K562 (cell line): ENCODE measurements around the gene ZNF778. TPM values are rescaled to one million over a fixed set of nuclear protein-coding genes. Genes with fewer than 3 reads are reported as not detected.

Source experiments
- BRCA1 ChIP-seq, 2 experiments: fragments of 450-650 bp in 1 of 2; sonication (generic) in 1 of 2; formaldehyde crosslinking in 1 of 2; IDR thresholded peaks; 2 replicates each; pipeline versions ENCODE4 v1.5.0 to v1.6.1; 2017 to 2020; ENCODE audit warnings: mild to moderate bottlenecking in 1 of 2, missing genetic modification reagents in 1 of 2
- ESRRB ChIP-seq: fragments of 250-450 bp; sonication (Bioruptor Pico); IDR thresholded peaks from 2 replicates; pipeline ENCODE4 v1.5.0; 2020; ENCODE audit warnings: mild to moderate bottlenecking, moderate library complexity, borderline replicate concordance
- FOSL1 ChIP-seq: fragments of 200-800 bp; sonication (Bioruptor generic); conservative IDR thresholded peaks from 2 replicates; pipeline ENCODE4 v1.6.1; 2016; ENCODE audit warnings: missing genetic modification characterization, missing compliant biosample characterization
- FOXJ3 ChIP-seq: sonication (generic); formaldehyde crosslinking; IDR thresholded peaks from 2 replicates; pipeline ENCODE4 v1.4.0; 2020; ENCODE audit warnings: mild to moderate bottlenecking, missing genetic modification reagents
- ILF3 ChIP-seq: fragments of 450-650 bp; IDR thresholded peaks from 2 replicates; pipeline ENCODE4 v1.6.1; 2018; ENCODE audit warnings: antibody characterized with exemption, mild to moderate bottlenecking, moderate library complexity, borderline replicate concordance
- IRF2 ChIP-seq: sonication (generic); formaldehyde crosslinking; IDR thresholded peaks from 2 replicates; pipeline ENCODE4 v1.8.1; 2022; ENCODE audit warnings: mild to moderate bottlenecking, missing genetic modification reagents
- MCM2 ChIP-seq: fragments of 450-650 bp; IDR thresholded peaks from 2 replicates; pipeline ENCODE4 v1.6.1; 2017; ENCODE audit warnings: low read depth, mild to moderate bottlenecking
- MTA1 ChIP-seq: fragments of 450-650 bp; IDR thresholded peaks from 2 replicates; pipeline ENCODE4 v1.6.1; 2017; ENCODE audit warnings: borderline replicate concordance
- NFRKB ChIP-seq: fragments of 450-650 bp; IDR thresholded peaks from 2 replicates; pipeline ENCODE4 v1.6.1; 2016; ENCODE audit warnings: low read depth
- RFX7 ChIP-seq: fragments of 250-450 bp; sonication (Bioruptor Pico); IDR thresholded peaks from 2 replicates; pipeline ENCODE4 v1.5.1; 2021; ENCODE audit warnings: mild to moderate bottlenecking
- U2AF2 ChIP-seq: fragments of 200-400 bp; formaldehyde crosslinking; optimal IDR thresholded peaks from 2 replicates; pipeline ENCODE3; 2017; ENCODE audit warnings: low read depth, mild to moderate bottlenecking, low read length
- ZNF133 ChIP-seq: fragments of 250-450 bp; sonication (Bioruptor Pico); IDR thresholded peaks from 2 replicates; pipeline ENCODE4 v1.4.0; 2020; ENCODE audit warnings: mild to moderate bottlenecking
- ZNF3 ChIP-seq: fragments of 250-450 bp; sonication (Bioruptor Pico); IDR thresholded peaks from 2 replicates; pipeline ENCODE4 v1.5.0; 2021; ENCODE audit warnings: mild to moderate bottlenecking, moderate library complexity
- ZNF584 ChIP-seq: fragments of 200-800 bp; sonication (Bioruptor generic); IDR thresholded peaks from 2 replicates; pipeline ENCODE4 v1.6.1; 2016; ENCODE audit warnings: low read depth, mild to moderate bottlenecking, missing genetic modification characterization, missing compliant biosample characterization
- ZNF766 ChIP-seq: fragments of 200-800 bp; sonication (Bioruptor generic); conservative IDR thresholded peaks from 2 replicates; pipeline ENCODE4 v1.6.1; 2016; ENCODE audit warnings: missing genetic modification characterization, missing compliant biosample characterization
- polyA plus RNA-seq, 8 experiments: library from polyadenylated mRNA; depleted of rRNA in 4 of 8; stranded (reverse) in 5 of 8; unstranded in 3 of 8; fragments of >200 nt; fragmentation: Nextera tagmentation in 2 of 8; fragmentation: Illumina TruSeq in 1 of 8; extraction: Ambion mirVana in 2 of 8; extraction: Trizol in 1 of 8; gene quantifications; 2 replicates each; pipeline versions ENCODE4 v1.2.1 to v1.2.3, GENCODE V29; 2011 to 2014; ENCODE audit warnings: inconsistent platforms in 1 of 8, missing spikeins in 1 of 8
- total RNA-seq, 7 experiments: library from RNA; depleted of rRNA in 6 of 7; stranded (reverse); fragments of >200 nt in 6 of 7; fragmentation: Illumina TruSeq in 2 of 7; extraction: Trizol in 2 of 7; gene quantifications; 2 replicates each; pipeline versions ENCODE4 v1.2.1 to v1.2.3, GENCODE V29; 2011 to 2021; ENCODE audit warnings: low replicate concordance in 1 of 7
- TF ChIP-seq, protein P1 (sequence below): IDR thresholded peaks from 2 replicates; pipeline ENCODE4 v1.6.1; 2016; ENCODE audit warnings: missing genetic modification characterization, missing compliant biosample characterization
- TF ChIP-seq, protein P2 (sequence below): fragments of 250-450 bp; sonication (Bioruptor Pico); IDR thresholded peaks from 2 replicates; pipeline ENCODE4 v1.5.0; 2020; ENCODE audit warnings: mild to moderate bottlenecking
- TF ChIP-seq, protein P3 (sequence below), 2 experiments: fragments of 450-650 bp in 1 of 2; sonication (generic) in 1 of 2; formaldehyde crosslinking in 1 of 2; IDR thresholded peaks in 1 of 2; conservative IDR thresholded peaks in 1 of 2; 2 replicates each; pipeline versions ENCODE4 v1.6.1 to v1.8.1; 2016 to 2023; ENCODE audit warnings: mild to moderate bottlenecking in 2 of 2, moderate library complexity in 2 of 2, inconsistent platforms in 1 of 2, missing genetic modification reagents in 1 of 2
- TF ChIP-seq, protein P4 (sequence below): fragments of 450-650 bp; IDR thresholded peaks from 2 replicates; pipeline ENCODE4 v1.6.1; 2018; ENCODE audit warnings: mild to moderate bottlenecking, low read depth; ENCODE audit not compliant: partially characterized antibody
- TF ChIP-seq, protein P5 (sequence below): fragments of 250-450 bp; sonication (Bioruptor Pico); IDR thresholded peaks from 2 replicates; pipeline ENCODE4 v1.8.0; 2021; ENCODE audit warnings: mild to moderate bottlenecking, moderate library complexity

ZNF778 gene
- total and polyA plus RNA-seq, 9 of the 15 experiments (the other 6 are each of a cell fraction or from before 2014, with no cell fraction given) = 0.70 to 60.6 (median 7.5) TPM

DNA sequence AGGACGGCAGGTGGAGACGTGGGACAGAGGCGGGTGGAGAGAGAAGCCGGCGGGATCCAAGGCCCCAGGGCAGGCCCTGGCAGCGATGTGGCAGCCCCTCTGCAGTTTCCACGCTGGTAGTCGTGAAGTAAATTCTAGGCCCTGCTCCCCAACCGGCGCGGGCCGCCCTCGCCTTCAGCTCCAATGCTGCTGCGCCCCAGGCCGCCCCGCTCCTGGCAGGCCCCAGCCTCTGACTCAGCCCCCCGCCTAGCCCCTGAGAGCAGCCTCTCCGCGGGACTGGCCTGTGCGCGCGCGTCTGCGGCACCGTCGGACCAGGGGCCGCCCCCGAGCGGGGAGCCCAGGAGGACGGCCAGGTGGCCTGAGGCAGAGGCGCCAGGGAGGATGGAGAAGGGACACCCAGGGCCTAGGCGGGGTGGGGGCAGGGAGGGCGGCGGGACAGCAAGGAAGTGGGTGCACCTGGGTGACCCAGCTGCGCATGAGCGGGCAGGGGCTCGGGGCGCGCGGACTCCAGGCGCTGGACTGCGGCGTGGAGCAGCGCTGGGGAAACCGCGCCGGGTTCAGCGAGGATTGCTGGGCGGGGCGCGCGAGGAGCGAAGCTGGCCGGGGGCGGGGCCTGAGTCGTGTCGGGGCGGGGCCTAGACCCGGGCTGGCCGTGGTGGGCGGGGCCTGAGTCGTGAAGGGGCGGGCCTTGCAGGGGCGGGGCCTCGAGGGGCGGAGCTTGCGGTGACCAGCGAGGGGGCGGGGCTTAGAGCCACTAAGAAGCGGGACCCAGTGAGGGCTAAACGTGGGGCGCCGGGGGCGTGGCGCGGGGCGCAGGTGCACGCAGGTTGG is 29.6 kb downstream of the ZNF778 start (continued):
- TF ChIP-seq, protein P1, sequence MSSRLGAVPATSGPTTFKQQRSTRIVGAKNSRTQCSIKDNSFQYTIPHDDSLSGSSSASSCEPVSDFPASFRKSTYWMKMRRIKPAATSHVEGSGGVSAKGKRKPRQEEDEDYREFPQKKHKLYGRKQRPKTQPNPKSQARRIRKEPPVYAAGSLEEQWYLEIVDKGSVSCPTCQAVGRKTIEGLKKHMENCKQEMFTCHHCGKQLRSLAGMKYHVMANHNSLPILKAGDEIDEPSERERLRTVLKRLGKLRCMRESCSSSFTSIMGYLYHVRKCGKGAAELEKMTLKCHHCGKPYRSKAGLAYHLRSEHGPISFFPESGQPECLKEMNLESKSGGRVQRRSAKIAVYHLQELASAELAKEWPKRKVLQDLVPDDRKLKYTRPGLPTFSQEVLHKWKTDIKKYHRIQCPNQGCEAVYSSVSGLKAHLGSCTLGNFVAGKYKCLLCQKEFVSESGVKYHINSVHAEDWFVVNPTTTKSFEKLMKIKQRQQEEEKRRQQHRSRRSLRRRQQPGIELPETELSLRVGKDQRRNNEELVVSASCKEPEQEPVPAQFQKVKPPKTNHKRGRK = no peak
- TF ChIP-seq MTA1 (no peak), ESRRB (CRISPR knock-in tag) (no peak), ZNF133 (CRISPR knock-in tag) (no peak), MCM2 (no peak), U2AF2 (no peak), FOXJ3 (CRISPR knock-in tag) (no peak), IRF2 (no peak), BRCA1 (IDR thresholded peaks at IDR 0.05) (no peak), BRCA1 (CRISPR knock-in tag; IDR thresholded peaks at IDR 0.05) (no peak), RFX7 (no peak), ILF3 (no peak), ZNF584 (no peak), ZNF766 (CRISPR knock-in tag) (no peak), ZNF3 (no peak), NFRKB (no peak), FOSL1 (tag) (no peak)
- TF ChIP-seq, protein P2, sequence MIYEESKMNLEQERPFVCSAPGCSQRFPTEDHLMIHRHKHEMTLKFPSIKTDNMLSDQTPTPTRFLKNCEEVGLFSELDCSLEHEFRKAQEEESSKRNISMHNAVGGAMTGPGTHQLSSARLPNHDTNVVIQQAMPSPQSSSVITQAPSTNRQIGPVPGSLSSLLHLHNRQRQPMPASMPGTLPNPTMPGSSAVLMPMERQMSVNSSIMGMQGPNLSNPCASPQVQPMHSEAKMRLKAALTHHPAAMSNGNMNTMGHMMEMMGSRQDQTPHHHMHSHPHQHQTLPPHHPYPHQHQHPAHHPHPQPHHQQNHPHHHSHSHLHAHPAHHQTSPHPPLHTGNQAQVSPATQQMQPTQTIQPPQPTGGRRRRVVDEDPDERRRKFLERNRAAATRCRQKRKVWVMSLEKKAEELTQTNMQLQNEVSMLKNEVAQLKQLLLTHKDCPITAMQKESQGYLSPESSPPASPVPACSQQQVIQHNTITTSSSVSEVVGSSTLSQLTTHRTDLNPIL = no peak
- TF ChIP-seq, protein P3, sequence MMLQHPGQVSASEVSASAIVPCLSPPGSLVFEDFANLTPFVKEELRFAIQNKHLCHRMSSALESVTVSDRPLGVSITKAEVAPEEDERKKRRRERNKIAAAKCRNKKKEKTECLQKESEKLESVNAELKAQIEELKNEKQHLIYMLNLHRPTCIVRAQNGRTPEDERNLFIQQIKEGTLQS (IDR thresholded peaks at IDR 0.05) = no peak
- TF ChIP-seq, protein P3 (CRISPR knock-in tag; conservative IDR thresholded peaks at IDR 0.05) = no peak
- TF ChIP-seq, protein P4, sequence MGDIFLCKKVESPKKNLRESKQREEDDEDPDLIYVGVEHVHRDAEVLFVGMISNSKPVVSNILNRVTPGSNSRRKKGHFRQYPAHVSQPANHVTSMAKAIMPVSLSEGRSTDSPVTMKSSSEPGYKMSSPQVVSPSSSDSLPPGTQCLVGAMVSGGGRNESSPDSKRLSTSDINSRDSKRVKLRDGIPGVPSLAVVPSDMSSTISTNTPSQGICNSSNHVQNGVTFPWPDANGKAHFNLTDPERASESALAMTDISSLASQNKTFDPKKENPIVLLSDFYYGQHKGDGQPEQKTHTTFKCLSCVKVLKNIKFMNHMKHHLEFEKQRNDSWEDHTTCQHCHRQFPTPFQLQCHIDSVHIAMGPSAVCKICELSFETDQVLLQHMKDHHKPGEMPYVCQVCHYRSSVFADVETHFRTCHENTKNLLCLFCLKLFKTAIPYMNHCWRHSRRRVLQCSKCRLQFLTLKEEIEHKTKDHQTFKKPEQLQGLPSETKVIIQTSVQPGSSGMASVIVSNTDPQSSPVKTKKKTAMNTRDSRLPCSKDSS = no peak
- TF ChIP-seq, protein P5, sequence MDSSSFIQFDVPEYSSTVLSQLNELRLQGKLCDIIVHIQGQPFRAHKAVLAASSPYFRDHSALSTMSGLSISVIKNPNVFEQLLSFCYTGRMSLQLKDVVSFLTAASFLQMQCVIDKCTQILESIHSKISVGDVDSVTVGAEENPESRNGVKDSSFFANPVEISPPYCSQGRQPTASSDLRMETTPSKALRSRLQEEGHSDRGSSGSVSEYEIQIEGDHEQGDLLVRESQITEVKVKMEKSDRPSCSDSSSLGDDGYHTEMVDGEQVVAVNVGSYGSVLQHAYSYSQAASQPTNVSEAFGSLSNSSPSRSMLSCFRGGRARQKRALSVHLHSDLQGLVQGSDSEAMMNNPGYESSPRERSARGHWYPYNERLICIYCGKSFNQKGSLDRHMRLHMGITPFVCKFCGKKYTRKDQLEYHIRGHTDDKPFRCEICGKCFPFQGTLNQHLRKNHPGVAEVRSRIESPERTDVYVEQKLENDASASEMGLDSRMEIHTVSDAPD (CRISPR knock-in tag) = no peak
